DND-41 (cell line): ENCODE measurements around the gene EIF5.

Experiments used
- EZH2 ChIP-seq: IDR thresholded peaks from 3 replicates; pipeline ENCODE4 v1.6.1; 2012; ENCODE audit warnings: borderline replicate concordance, low read depth, mild to moderate bottlenecking, moderate library complexity, low read length, inconsistent platforms; ENCODE audit not compliant: severe bottlenecking
- TF ChIP-seq, protein P1 (sequence below): IDR thresholded peaks from 2 replicates; pipeline ENCODE4 v1.5.1; 2012; ENCODE audit warnings: borderline replicate concordance, low read length, moderate library complexity, mild to moderate bottlenecking; ENCODE audit not compliant: poor library complexity, severe bottlenecking; ENCODE audit errors: extremely low read depth

DNA sequence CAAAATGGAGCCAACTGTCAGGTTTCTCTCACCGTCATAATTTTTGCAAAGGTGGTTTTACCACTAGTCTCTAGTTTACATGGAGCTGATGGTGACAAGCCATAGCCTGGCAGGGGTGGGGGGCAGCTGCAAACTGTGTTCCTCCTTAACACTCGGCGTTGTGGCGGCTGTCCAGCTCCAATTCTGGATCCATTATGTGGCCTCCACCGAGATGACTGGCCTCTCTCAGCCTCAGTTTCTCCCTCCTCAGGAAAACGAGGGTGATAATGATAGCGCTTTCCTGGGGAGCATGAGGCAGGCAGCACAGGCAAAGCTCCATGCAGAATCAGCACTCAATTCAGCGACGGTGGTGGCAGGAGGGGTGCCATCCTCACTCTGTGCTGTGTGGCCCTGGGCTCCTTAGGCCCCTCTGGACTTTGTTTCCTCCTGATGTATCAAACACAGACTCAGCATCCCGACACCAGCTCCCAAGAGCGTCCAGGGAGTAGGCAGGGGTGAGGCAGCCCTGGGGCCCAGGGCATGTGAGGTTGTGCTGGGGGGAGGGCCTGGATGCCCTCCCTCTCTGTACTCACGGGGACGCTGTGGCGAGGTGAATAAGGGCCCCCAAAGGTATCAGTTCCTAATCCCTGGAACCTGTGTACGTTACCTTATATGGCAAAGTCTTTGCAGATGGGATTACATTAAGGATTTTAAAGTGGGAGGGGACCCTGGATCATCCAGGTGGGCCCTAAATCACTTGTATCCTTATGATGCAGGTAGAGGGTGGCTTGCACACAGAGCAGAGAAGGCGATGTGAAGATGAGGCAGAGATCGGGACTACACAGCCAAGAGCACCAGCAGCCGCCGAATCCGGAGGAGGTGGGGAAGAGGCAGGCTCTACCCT, 46.8 kb upstream of the EIF5 start:
- no peak for TF ChIP-seq EZH2
- TF ChIP-seq, protein P1, sequence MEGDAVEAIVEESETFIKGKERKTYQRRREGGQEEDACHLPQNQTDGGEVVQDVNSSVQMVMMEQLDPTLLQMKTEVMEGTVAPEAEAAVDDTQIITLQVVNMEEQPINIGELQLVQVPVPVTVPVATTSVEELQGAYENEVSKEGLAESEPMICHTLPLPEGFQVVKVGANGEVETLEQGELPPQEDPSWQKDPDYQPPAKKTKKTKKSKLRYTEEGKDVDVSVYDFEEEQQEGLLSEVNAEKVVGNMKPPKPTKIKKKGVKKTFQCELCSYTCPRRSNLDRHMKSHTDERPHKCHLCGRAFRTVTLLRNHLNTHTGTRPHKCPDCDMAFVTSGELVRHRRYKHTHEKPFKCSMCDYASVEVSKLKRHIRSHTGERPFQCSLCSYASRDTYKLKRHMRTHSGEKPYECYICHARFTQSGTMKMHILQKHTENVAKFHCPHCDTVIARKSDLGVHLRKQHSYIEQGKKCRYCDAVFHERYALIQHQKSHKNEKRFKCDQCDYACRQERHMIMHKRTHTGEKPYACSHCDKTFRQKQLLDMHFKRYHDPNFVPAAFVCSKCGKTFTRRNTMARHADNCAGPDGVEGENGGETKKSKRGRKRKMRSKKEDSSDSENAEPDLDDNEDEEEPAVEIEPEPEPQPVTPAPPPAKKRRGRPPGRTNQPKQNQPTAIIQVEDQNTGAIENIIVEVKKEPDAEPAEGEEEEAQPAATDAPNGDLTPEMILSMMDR, result no peak
